Gastroesophageal sphincter (tissue), 3 donors: ENCODE results near the gene DET1.

Source experiments
- POLR2A ChIP-seq, 2 donors: fragments of 450-650 bp; IDR thresholded peaks; one replicate each; pipeline ENCODE4 v1.6.1; 2017; ENCODE audit warnings: antibody characterized with exemption in 2 of 2, mild to moderate bottlenecking in 2 of 2, moderate library complexity in 1 of 2
- POLR2AphosphoS5 ChIP-seq: sonication (generic); formaldehyde crosslinking; IDR thresholded peaks from one replicate; pipeline ENCODE4 v1.6.1; 2017; ENCODE audit warnings: antibody characterized with exemption
- TF ChIP-seq, protein P1 (sequence below), 4 experiments: fragments of 200-600 bp in 2 of 4; fragments of 450-650 bp in 2 of 4; sonication (generic) in 1 of 4; IDR thresholded peaks; one replicate each; pipeline ENCODE4 v1.5.1; 2017 to 2019; ENCODE audit warnings: antibody characterized with exemption in 4 of 4, mild to moderate bottlenecking in 2 of 4, moderate library complexity in 2 of 4

DNA sequence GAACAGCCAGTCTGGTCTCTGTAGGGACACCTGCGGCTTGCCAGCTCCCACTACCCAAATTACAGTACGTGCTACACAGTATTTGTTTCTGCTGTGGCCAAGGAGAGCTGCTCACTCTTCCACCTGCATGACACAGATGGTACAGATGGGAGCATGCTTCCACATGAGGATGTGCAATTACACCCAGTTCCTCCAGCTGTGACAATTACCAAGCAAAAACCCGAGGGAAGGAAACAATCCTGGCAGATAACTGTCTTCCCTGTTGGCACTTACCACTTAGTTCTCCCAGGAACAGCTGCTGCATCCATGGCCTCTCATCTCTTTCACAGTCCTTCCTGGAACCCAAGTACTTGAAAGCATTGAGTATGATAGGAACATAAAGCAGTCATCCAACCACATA is 34.4 kb downstream of the DET1 start:
- no peak for TF ChIP-seq POLR2AphosphoS5
- TF ChIP-seq, protein P1, sequence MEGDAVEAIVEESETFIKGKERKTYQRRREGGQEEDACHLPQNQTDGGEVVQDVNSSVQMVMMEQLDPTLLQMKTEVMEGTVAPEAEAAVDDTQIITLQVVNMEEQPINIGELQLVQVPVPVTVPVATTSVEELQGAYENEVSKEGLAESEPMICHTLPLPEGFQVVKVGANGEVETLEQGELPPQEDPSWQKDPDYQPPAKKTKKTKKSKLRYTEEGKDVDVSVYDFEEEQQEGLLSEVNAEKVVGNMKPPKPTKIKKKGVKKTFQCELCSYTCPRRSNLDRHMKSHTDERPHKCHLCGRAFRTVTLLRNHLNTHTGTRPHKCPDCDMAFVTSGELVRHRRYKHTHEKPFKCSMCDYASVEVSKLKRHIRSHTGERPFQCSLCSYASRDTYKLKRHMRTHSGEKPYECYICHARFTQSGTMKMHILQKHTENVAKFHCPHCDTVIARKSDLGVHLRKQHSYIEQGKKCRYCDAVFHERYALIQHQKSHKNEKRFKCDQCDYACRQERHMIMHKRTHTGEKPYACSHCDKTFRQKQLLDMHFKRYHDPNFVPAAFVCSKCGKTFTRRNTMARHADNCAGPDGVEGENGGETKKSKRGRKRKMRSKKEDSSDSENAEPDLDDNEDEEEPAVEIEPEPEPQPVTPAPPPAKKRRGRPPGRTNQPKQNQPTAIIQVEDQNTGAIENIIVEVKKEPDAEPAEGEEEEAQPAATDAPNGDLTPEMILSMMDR (IDR thresholded peaks at IDR 0.05): no peak
- TF ChIP-seq POLR2A (IDR thresholded peaks at IDR 0.05): no peak
